K562 (cell line): ENCODE results near the gene PDCD6IP. TPM values are rescaled to one million over a fixed set of nuclear protein-coding genes. Genes with fewer than 3 reads are reported as not detected.

ENCODE experiments used
- ETV5 ChIP-seq: sonication (generic); formaldehyde crosslinking; IDR thresholded peaks from 2 replicates; pipeline ENCODE4 v1.4.0; 2020; ENCODE audit warnings: low read depth, mild to moderate bottlenecking, missing genetic modification reagents
- FOXM1 ChIP-seq, 2 experiments: fragments of 450-650 bp in 1 of 2; sonication (generic) in 1 of 2; formaldehyde crosslinking in 1 of 2; IDR thresholded peaks; 2 replicates each; pipeline versions ENCODE4 v1.6.1 to v1.9.0; 2017 to 2022; ENCODE audit warnings: low read depth in 2 of 2, mild to moderate bottlenecking in 2 of 2, missing genetic modification reagents in 1 of 2, moderate library complexity in 1 of 2
- HDAC8 ChIP-seq: fragments of 450-650 bp; IDR thresholded peaks from 2 replicates; pipeline ENCODE4 v1.6.1; 2016; ENCODE audit warnings: mild to moderate bottlenecking, missing genetic modification characterization, moderate library complexity, missing compliant biosample characterization
- HNRNPH1 ChIP-seq: fragments of 200-400 bp; formaldehyde crosslinking; optimal IDR thresholded peaks from 2 replicates; pipeline ENCODE3; 2017; ENCODE audit warnings: low read depth, mild to moderate bottlenecking, low read length, moderate library complexity
- MAFG ChIP-seq: fragments of 450-650 bp; conservative IDR thresholded peaks from 2 replicates; pipeline ENCODE4 v1.6.1; 2016; ENCODE audit warnings: missing genetic modification characterization, missing compliant biosample characterization
- SMARCC2 ChIP-seq: fragments of 450-650 bp; IDR thresholded peaks from 2 replicates; pipeline ENCODE4 v1.6.1; 2017; ENCODE audit warnings: antibody characterized with exemption, moderate library complexity, mild to moderate bottlenecking, low read depth
- TRIM24 ChIP-seq, 2 experiments: fragments of 450-650 bp; IDR thresholded peaks; 2 replicates each; pipeline ENCODE4 v1.6.1; 2016
- ZNF146 ChIP-seq: IDR thresholded peaks from one replicate; pipeline ENCODE4 v1.6.1; 2018; ENCODE audit warnings: missing compliant biosample characterization; ENCODE audit not compliant: unreplicated experiment
- ZNF175 ChIP-seq: fragments of 200-800 bp; sonication (Bioruptor generic); IDR thresholded peaks from 2 replicates; pipeline ENCODE4 v1.6.1; 2016; ENCODE audit warnings: low read depth, mild to moderate bottlenecking, missing genetic modification characterization, missing compliant biosample characterization
- ZNF197 ChIP-seq: fragments of 200-800 bp; sonication (Bioruptor generic); IDR thresholded peaks from 2 replicates; pipeline ENCODE4 v1.6.1; 2016; ENCODE audit warnings: low read depth, missing genetic modification characterization, missing compliant biosample characterization
- ZNF785 ChIP-seq: fragments of 250-450 bp; sonication (Bioruptor Pico); IDR thresholded peaks from 2 replicates; pipeline ENCODE4 v1.4.0; 2020; ENCODE audit warnings: mild to moderate bottlenecking
- polyA plus RNA-seq, 8 experiments: library from polyadenylated mRNA; depleted of rRNA in 4 of 8; stranded (reverse) in 5 of 8; unstranded in 3 of 8; fragments of >200 nt; fragmentation: Nextera tagmentation in 2 of 8; fragmentation: Illumina TruSeq in 1 of 8; extraction: Ambion mirVana in 2 of 8; extraction: Trizol in 1 of 8; gene quantifications; 2 replicates each; pipeline versions ENCODE4 v1.2.1 to v1.2.3, GENCODE V29; 2011 to 2014; ENCODE audit warnings: inconsistent platforms in 1 of 8, missing spikeins in 1 of 8
- total RNA-seq, 7 experiments: library from RNA; depleted of rRNA in 6 of 7; stranded (reverse); fragments of >200 nt in 6 of 7; fragmentation: Illumina TruSeq in 2 of 7; extraction: Trizol in 2 of 7; gene quantifications; 2 replicates each; pipeline versions ENCODE4 v1.2.1 to v1.2.3, GENCODE V29; 2011 to 2021; ENCODE audit warnings: low replicate concordance in 1 of 7
- TF ChIP-seq, protein P1 (sequence below), 2 experiments: fragments of 200-800 bp in 1 of 2; sonication (Bioruptor generic) in 1 of 2; sonication (generic) in 1 of 2; formaldehyde crosslinking in 1 of 2; IDR thresholded peaks in 1 of 2; conservative IDR thresholded peaks in 1 of 2; 2 replicates each; pipeline versions ENCODE4 v1.5.0 to v1.6.1; 2016 to 2020; ENCODE audit warnings: missing compliant biosample characterization in 1 of 2, missing genetic modification characterization in 1 of 2, missing genetic modification reagents in 1 of 2
- TF ChIP-seq, protein P2 (sequence below): fragments of 450-650 bp; formaldehyde crosslinking; IDR thresholded peaks from 2 replicates; pipeline ENCODE4 v1.4.0; 2022; ENCODE audit warnings: mild to moderate bottlenecking, moderate library complexity
- TF ChIP-seq, protein P3 (sequence below): fragments of 250-450 bp; sonication (Bioruptor Pico); IDR thresholded peaks from 2 replicates; pipeline ENCODE4 v1.8.0; 2022; ENCODE audit warnings: inconsistent platforms
- TF ChIP-seq, protein P4 (sequence below): fragments of 450-650 bp; formaldehyde crosslinking; IDR thresholded peaks from 2 replicates; pipeline ENCODE4 v1.4.0; 2020; ENCODE audit warnings: mild to moderate bottlenecking, mixed read lengths
- TF ChIP-seq, protein P5 (sequence below): fragments of 450-650 bp; formaldehyde crosslinking; IDR thresholded peaks from 2 replicates; pipeline ENCODE4 v1.4.0; 2022; ENCODE audit warnings: missing genetic modification characterization
- TF ChIP-seq, protein P6 (sequence below): fragments of 250-450 bp; sonication (Bioruptor Pico); IDR thresholded peaks from 2 replicates; pipeline ENCODE4 v1.9.0; 2021; ENCODE audit warnings: mild to moderate bottlenecking, inconsistent platforms

The PDCD6IP gene
- total and polyA plus RNA-seq, 9 of the 15 experiments (the other 6 are each of a cell fraction or from before 2014, with no cell fraction given), result 40.2 to 302 (median 122) TPM

DNA sequence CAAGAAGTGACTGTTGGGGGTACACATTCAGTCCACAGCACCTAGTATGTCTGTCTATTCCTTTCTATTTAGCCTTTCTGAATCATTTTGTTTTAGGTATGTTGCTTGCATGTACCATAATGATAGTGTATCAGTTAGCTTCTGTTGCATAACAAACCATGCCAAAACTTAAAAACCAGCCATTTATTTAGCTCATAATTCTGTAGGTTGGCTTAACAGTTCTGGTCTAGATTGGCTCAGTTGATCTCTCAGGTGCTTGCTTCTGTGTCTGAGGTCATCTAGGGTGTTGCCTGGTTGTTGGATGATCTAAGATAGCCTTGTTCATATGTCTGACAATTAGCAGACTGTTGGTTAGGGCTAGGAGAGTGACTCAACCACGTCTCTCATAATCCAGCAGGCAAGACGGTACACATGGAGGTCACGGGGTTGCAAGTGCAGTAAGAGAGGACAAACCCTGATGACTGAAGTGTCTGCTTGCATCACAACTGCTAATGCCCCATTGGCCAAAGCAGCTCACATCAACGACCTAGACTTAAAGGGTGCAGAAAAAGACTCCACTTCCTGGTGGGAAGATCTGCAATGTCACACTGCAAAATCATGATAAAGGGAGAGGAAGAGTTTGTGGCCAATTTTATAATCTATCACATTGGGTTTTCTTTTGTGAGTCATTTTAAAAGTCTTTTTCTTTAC is 6.8 kb upstream of the PDCD6IP start (continued):
- TF ChIP-seq, protein P1, sequence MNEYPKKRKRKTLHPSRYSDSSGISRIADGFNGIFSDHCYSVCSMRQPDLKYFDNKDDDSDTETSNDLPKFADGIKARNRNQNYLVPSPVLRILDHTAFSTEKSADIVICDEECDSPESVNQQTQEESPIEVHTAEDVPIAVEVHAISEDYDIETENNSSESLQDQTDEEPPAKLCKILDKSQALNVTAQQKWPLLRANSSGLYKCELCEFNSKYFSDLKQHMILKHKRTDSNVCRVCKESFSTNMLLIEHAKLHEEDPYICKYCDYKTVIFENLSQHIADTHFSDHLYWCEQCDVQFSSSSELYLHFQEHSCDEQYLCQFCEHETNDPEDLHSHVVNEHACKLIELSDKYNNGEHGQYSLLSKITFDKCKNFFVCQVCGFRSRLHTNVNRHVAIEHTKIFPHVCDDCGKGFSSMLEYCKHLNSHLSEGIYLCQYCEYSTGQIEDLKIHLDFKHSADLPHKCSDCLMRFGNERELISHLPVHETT (CRISPR knock-in tag; conservative IDR thresholded peaks at IDR 0.05 in 1 of 2, IDR thresholded peaks at IDR 0.05 in 1 of 2), result peak in 1 of 2 experiments; percentile 80; a peak in 1 of 4 replicates
- TF ChIP-seq, protein P2, sequence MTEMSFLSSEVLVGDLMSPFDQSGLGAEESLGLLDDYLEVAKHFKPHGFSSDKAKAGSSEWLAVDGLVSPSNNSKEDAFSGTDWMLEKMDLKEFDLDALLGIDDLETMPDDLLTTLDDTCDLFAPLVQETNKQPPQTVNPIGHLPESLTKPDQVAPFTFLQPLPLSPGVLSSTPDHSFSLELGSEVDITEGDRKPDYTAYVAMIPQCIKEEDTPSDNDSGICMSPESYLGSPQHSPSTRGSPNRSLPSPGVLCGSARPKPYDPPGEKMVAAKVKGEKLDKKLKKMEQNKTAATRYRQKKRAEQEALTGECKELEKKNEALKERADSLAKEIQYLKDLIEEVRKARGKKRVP (CRISPR knock-in tag), result no peak
- TF ChIP-seq, protein P3, sequence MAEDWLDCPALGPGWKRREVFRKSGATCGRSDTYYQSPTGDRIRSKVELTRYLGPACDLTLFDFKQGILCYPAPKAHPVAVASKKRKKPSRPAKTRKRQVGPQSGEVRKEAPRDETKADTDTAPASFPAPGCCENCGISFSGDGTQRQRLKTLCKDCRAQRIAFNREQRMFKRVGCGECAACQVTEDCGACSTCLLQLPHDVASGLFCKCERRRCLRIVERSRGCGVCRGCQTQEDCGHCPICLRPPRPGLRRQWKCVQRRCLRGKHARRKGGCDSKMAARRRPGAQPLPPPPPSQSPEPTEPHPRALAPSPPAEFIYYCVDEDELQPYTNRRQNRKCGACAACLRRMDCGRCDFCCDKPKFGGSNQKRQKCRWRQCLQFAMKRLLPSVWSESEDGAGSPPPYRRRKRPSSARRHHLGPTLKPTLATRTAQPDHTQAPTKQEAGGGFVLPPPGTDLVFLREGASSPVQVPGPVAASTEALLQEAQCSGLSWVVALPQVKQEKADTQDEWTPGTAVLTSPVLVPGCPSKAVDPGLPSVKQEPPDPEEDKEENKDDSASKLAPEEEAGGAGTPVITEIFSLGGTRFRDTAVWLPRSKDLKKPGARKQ, result no peak
- TF ChIP-seq ZNF175 (CRISPR knock-in tag) (peak; percentile 91), ETV5 (no peak), ZNF146 (CRISPR knock-in tag) (no peak), HDAC8 (no peak), ZNF197 (peak; percentile 91), ZNF785 (no peak), SMARCC2 (peak; percentile 89), TRIM24 (IDR thresholded peaks at IDR 0.05) (peak; percentile 75 to 92), HNRNPH1 (no peak), MAFG (peak; percentile 91), FOXM1 (IDR thresholded peaks at IDR 0.05; ENCODE audit: low read depth) (peak; percentile 82), FOXM1 (CRISPR knock-in tag; IDR thresholded peaks at IDR 0.05; ENCODE audit: low read depth) (no peak)
- TF ChIP-seq, protein P4, sequence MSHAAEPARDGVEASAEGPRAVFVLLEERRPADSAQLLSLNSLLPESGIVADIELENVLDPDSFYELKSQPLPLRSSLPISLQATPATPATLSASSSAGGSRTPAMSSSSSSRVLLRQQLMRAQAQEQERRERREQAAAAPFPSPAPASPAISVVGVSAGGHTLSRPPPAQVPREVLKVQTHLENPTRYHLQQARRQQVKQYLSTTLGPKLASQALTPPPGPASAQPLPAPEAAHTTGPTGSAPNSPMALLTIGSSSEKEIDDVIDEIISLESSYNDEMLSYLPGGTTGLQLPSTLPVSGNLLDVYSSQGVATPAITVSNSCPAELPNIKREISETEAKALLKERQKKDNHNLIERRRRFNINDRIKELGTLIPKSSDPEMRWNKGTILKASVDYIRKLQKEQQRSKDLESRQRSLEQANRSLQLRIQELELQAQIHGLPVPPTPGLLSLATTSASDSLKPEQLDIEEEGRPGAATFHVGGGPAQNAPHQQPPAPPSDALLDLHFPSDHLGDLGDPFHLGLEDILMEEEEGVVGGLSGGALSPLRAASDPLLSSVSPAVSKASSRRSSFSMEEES, result peak; percentile 62
- TF ChIP-seq, protein P5, sequence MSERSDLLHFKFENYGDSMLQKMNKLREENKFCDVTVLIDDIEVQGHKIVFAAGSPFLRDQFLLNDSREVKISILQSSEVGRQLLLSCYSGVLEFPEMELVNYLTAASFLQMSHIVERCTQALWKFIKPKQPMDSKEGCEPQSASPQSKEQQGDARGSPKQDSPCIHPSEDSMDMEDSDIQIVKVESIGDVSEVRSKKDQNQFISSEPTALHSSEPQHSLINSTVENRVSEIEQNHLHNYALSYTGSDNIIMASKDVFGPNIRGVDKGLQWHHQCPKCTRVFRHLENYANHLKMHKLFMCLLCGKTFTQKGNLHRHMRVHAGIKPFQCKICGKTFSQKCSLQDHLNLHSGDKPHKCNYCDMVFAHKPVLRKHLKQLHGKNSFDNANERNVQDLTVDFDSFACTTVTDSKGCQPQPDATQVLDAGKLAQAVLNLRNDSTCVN (CRISPR knock-in tag), result no peak
- TF ChIP-seq, protein P6, sequence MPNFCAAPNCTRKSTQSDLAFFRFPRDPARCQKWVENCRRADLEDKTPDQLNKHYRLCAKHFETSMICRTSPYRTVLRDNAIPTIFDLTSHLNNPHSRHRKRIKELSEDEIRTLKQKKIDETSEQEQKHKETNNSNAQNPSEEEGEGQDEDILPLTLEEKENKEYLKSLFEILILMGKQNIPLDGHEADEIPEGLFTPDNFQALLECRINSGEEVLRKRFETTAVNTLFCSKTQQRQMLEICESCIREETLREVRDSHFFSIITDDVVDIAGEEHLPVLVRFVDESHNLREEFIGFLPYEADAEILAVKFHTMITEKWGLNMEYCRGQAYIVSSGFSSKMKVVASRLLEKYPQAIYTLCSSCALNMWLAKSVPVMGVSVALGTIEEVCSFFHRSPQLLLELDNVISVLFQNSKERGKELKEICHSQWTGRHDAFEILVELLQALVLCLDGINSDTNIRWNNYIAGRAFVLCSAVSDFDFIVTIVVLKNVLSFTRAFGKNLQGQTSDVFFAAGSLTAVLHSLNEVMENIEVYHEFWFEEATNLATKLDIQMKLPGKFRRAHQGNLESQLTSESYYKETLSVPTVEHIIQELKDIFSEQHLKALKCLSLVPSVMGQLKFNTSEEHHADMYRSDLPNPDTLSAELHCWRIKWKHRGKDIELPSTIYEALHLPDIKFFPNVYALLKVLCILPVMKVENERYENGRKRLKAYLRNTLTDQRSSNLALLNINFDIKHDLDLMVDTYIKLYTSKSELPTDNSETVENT (CRISPR knock-in tag), result no peak
